ENCODE measurements around the gene ZNF672. TPM values are rescaled to one million over a fixed set of nuclear protein-coding genes. Genes with fewer than 3 reads are reported as not detected.

Gene ZNF672
- total and polyA plus RNA-seq, 2 experiments from 2014 or later: 10.3 to 39.7 TPM

DNA sequence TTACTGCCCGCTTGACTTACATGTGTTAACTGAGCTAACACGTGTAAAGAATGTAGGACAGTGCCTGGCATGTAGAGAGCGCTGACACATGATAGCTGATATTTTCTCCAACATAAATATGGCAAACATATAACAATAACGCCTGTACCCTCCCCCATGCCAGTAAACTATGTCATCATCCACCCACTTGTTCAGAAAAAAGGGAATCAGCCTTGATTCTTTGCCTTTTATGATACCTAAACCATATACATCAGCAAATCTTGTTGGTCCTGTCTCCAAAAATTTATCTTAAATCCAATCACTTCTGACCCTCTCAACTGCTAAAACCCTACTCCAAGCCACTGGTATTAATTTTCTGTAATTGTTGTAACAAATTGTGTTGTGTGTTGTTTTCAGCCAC is 22.0 kb downstream of the ZNF672 start:
- Histone ChIP-seq H3K4me2 (peak overlapping the region; percentile 98), H3K79me2 (replicated peaks; ENCODE audit: insufficient read depth) (no peaks in the 10 kb centered on the region; the same call in 1 of the 2 replicates), H3K4me1 (ENCODE audit: insufficient read depth) (peaks cover 27% of the 10 kb centered on the region), H3K27ac (ENCODE audit: low read depth) (no peak overlapping the region), H4K20me1 (replicated peaks; ENCODE audit: insufficient read depth) (no peaks in the 10 kb centered on the region), H3K27me3 (ENCODE audit: insufficient read depth) (peaks cover 43% of the 10 kb centered on the region), H3K4me3 (peak overlapping the region; percentile 89), H3F3A (replicated peaks; ENCODE audit: low read depth) (0 out of 2 replicates have a peak, but pooled peaks cover 8% of the 10 kb centered on the region), H2AFZ (no peak overlapping the region; the same call in 1 of the 2 replicates), H3K36me3 (ENCODE audit: insufficient read depth) (peaks cover 12% of the 10 kb centered on the region), H3K9me2 (ENCODE audit: insufficient read depth) (no peaks in the 10 kb centered on the region)
- peaks cover 25% of the 10 kb centered on the region for H3K27me3 Mint-ChIP-seq (ENCODE audit: insufficient read depth, low read depth, poor library complexity)
- H3K4me3 Mint-ChIP-seq: peak overlapping the region; percentile 89
- no peaks in the 10 kb centered on the region; the same call in 2 of the 3 replicates for H3K9me3 Mint-ChIP-seq
- no peak overlapping the region for H3K27ac Mint-ChIP-seq
- TF ChIP-seq STAT1 (IDR thresholded peaks at IDR 0.05; ENCODE audit: unreplicated experiment): no peak
- no peak for TF ChIP-seq POLR2AphosphoS5 (IDR thresholded peaks at IDR 0.05; ENCODE audit: low read depth)
- TF ChIP-seq, protein P1, sequence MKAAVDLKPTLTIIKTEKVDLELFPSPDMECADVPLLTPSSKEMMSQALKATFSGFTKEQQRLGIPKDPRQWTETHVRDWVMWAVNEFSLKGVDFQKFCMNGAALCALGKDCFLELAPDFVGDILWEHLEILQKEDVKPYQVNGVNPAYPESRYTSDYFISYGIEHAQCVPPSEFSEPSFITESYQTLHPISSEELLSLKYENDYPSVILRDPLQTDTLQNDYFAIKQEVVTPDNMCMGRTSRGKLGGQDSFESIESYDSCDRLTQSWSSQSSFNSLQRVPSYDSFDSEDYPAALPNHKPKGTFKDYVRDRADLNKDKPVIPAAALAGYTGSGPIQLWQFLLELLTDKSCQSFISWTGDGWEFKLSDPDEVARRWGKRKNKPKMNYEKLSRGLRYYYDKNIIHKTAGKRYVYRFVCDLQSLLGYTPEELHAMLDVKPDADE (IDR thresholded peaks at IDR 0.05): no peak
- TF ChIP-seq, protein P2, sequence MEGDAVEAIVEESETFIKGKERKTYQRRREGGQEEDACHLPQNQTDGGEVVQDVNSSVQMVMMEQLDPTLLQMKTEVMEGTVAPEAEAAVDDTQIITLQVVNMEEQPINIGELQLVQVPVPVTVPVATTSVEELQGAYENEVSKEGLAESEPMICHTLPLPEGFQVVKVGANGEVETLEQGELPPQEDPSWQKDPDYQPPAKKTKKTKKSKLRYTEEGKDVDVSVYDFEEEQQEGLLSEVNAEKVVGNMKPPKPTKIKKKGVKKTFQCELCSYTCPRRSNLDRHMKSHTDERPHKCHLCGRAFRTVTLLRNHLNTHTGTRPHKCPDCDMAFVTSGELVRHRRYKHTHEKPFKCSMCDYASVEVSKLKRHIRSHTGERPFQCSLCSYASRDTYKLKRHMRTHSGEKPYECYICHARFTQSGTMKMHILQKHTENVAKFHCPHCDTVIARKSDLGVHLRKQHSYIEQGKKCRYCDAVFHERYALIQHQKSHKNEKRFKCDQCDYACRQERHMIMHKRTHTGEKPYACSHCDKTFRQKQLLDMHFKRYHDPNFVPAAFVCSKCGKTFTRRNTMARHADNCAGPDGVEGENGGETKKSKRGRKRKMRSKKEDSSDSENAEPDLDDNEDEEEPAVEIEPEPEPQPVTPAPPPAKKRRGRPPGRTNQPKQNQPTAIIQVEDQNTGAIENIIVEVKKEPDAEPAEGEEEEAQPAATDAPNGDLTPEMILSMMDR (conservative IDR thresholded peaks at IDR 0.05; ENCODE audit: low read depth in 2 of 2): no peak
- no peak for TF ChIP-seq EZH2phosphoT487 (IDR thresholded peaks at IDR 0.05; ENCODE audit: unreplicated experiment)
- TF ChIP-seq, protein P3, sequence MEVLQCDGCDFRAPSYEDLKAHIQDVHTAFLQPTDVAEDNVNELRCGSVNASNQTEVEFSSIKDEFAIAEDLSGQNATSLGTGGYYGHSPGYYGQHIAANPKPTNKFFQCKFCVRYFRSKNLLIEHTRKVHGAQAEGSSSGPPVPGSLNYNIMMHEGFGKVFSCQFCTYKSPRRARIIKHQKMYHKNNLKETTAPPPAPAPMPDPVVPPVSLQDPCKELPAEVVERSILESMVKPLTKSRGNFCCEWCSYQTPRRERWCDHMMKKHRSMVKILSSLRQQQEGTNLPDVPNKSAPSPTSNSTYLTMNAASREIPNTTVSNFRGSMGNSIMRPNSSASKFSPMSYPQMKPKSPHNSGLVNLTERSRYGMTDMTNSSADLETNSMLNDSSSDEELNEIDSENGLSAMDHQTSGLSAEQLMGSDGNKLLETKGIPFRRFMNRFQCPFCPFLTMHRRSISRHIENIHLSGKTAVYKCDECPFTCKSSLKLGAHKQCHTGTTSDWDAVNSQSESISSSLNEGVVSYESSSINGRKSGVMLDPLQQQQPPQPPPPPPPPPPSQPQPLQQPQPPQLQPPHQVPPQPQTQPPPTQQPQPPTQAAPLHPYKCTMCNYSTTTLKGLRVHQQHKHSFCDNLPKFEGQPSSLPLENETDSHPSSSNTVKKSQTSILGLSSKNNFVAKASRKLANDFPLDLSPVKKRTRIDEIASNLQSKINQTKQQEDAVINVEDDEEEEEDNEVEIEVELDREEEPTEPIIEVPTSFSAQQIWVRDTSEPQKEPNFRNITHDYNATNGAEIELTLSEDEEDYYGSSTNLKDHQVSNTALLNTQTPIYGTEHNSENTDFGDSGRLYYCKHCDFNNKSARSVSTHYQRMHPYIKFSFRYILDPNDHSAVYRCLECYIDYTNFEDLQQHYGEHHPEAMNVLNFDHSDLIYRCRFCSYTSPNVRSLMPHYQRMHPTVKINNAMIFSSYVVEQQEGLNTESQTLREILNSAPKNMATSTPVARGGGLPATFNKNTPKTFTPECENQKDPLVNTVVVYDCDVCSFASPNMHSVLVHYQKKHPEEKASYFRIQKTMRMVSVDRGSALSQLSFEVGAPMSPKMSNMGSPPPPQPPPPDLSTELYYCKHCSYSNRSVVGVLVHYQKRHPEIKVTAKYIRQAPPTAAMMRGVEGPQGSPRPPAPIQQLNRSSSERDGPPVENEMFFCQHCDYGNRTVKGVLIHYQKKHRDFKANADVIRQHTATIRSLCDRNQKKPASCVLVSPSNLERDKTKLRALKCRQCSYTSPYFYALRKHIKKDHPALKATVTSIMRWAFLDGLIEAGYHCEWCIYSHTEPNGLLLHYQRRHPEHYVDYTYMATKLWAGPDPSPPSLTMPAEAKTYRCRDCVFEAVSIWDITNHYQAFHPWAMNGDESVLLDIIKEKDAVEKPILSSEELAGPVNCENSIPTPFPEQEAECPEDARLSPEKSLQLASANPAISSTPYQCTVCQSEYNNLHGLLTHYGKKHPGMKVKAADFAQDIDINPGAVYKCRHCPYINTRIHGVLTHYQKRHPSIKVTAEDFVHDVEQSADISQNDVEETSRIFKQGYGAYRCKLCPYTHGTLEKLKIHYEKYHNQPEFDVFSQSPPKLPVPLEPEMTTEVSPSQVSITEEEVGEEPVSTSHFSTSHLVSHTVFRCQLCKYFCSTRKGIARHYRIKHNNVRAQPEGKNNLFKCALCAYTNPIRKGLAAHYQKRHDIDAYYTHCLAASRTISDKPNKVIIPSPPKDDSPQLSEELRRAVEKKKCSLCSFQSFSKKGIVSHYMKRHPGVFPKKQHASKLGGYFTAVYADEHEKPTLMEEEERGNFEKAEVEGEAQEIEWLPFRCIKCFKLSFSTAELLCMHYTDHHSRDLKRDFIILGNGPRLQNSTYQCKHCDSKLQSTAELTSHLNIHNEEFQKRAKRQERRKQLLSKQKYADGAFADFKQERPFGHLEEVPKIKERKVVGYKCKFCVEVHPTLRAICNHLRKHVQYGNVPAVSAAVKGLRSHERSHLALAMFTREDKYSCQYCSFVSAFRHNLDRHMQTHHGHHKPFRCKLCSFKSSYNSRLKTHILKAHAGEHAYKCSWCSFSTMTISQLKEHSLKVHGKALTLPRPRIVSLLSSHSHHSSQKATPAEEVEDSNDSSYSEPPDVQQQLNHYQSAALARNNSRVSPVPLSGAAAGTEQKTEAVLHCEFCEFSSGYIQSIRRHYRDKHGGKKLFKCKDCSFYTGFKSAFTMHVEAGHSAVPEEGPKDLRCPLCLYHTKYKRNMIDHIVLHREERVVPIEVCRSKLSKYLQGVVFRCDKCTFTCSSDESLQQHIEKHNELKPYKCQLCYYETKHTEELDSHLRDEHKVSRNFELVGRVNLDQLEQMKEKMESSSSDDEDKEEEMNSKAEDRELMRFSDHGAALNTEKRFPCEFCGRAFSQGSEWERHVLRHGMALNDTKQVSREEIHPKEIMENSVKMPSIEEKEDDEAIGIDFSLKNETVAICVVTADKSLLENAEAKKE (CRISPR knock-in tag; IDR thresholded peaks at IDR 0.05): no peak
- peaks cover 30% of the 10 kb centered on the region for H3K4me1 Mint-ChIP-seq
- H3K36me3 Mint-ChIP-seq (ENCODE audit: low read depth): peaks cover 7% of the 10 kb centered on the region; the same call in 2 of the 3 replicates
- DNase-seq (ENCODE audit: low spot score) (no peak), ATAC-seq (no peak)
